Measurements from ENCODE around the gene DGCR2. TPM values are rescaled to one million over a fixed set of nuclear protein-coding genes. Genes with fewer than 3 reads are reported as not detected.

DGCR2 gene
- total and polyA plus RNA-seq, 2 donors (not counting 1 experiment from before 2014, with no cell fraction given), result 34.3 to 39.5 TPM

DNA sequence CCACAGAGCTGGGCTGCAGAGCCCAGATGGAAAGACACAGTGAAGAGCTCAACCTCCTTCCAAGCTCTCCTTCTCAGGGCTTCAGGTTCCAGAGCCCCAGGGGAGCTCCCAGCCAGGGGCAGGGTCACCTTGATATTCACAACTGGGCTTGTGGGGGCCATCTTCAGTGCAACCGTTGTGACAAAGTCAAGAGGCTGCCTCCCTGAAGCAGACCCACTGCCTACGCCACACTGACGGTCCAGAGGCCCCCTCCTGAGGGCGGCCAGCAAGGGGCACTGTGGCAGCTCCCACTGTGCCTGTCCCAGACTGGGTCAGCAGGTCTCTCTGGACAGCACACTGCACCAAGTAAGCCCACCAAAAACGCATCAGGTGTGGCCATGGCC lies 84.1 kb downstream of the DGCR2 start:
- H2AFZ ChIP-seq (ENCODE audit: low read length), result no peak overlapping the region
- no peaks in the 10 kb centered on the region for H3K79me2 ChIP-seq (ENCODE audit: control insufficient read depth, insufficient read depth, low read length)
- no peaks in the 10 kb centered on the region for H3K9me3 ChIP-seq (ENCODE audit: control insufficient read depth, insufficient read depth, low read depth, low read length)
- no peak overlapping the region for H3K9ac ChIP-seq (ENCODE audit: insufficient read depth, low read length)
- TF ChIP-seq EZH2 (IDR thresholded peaks at IDR 0.05; ENCODE audit: low read length, missing control alignments), result no peak
- TF ChIP-seq CTCF (conservative IDR thresholded peaks at IDR 0.05 in 1 of 2, IDR thresholded peaks at IDR 0.05 in 1 of 2; ENCODE audit: low read depth in 1 of 2, low read length in 2 of 2), result no peak
- peaks cover 12% of the 10 kb centered on the region for H3K36me3 ChIP-seq (ENCODE audit: control insufficient read depth, insufficient read depth, low read length)
- H4K20me1 ChIP-seq (ENCODE audit: control insufficient read depth, extremely low read depth, insufficient read depth, low read length), result no peaks in the 10 kb centered on the region
- H3K4me2 ChIP-seq (ENCODE audit: extremely low read depth, insufficient read depth, low read length), result no peak overlapping the region
- no peak for DNase-seq (ENCODE audit: low read depth in 2 of 2)
- no peaks in the 10 kb centered on the region for H3K4me1 ChIP-seq (ENCODE audit: control insufficient read depth, extremely low read depth, insufficient read depth, low read length)
- no peaks in the 10 kb centered on the region for H3K27me3 ChIP-seq (ENCODE audit: control insufficient read depth, insufficient read depth, low read length)
- no peak overlapping the region for H3K4me3 ChIP-seq (replicated peaks in 1 of 4; ENCODE audit: control extremely low read depth in 1 of 4, insufficient read depth in 1 of 4, low read depth in 3 of 4, low read length in 4 of 4)
- no peak overlapping the region for H3K27ac ChIP-seq (ENCODE audit: insufficient read depth, low read length)

GRCh38 chr22:19037282-19038163 lies 84.7 kb downstream of the DGCR2 start:
- Histone ChIP-seq H3K9ac (ENCODE audit: insufficient read depth, low read length) (no peak overlapping the region), H3K27me3 (ENCODE audit: control insufficient read depth, insufficient read depth, low read length) (no peaks in the 10 kb centered on the region), H3K9me3 (ENCODE audit: control insufficient read depth, insufficient read depth, low read depth, low read length) (no peaks in the 10 kb centered on the region), H3K4me1 (ENCODE audit: control insufficient read depth, extremely low read depth, insufficient read depth, low read length) (no peaks in the 10 kb centered on the region), H3K36me3 (ENCODE audit: control insufficient read depth, insufficient read depth, low read length) (peaks cover 12% of the 10 kb centered on the region), H3K79me2 (ENCODE audit: control insufficient read depth, insufficient read depth, low read length) (no peaks in the 10 kb centered on the region), H2AFZ (ENCODE audit: low read length) (no peak overlapping the region), H4K20me1 (ENCODE audit: control insufficient read depth, extremely low read depth, insufficient read depth, low read length) (no peaks in the 10 kb centered on the region), H3K4me2 (ENCODE audit: extremely low read depth, insufficient read depth, low read length) (no peak overlapping the region), H3K4me3 (replicated peaks in 1 of 4; ENCODE audit: control extremely low read depth in 1 of 4, insufficient read depth in 1 of 4, low read depth in 3 of 4, low read length in 4 of 4) (no peak overlapping the region), H3K27ac (ENCODE audit: insufficient read depth, low read length) (no peak overlapping the region)
- no peak for DNase-seq (ENCODE audit: low read depth in 2 of 2)
- TF ChIP-seq CTCF (conservative IDR thresholded peaks at IDR 0.05 in 1 of 2, IDR thresholded peaks at IDR 0.05 in 1 of 2; ENCODE audit: low read depth in 1 of 2, low read length in 2 of 2) (no peak), EZH2 (IDR thresholded peaks at IDR 0.05; ENCODE audit: low read length, missing control alignments) (no peak)

DNA sequence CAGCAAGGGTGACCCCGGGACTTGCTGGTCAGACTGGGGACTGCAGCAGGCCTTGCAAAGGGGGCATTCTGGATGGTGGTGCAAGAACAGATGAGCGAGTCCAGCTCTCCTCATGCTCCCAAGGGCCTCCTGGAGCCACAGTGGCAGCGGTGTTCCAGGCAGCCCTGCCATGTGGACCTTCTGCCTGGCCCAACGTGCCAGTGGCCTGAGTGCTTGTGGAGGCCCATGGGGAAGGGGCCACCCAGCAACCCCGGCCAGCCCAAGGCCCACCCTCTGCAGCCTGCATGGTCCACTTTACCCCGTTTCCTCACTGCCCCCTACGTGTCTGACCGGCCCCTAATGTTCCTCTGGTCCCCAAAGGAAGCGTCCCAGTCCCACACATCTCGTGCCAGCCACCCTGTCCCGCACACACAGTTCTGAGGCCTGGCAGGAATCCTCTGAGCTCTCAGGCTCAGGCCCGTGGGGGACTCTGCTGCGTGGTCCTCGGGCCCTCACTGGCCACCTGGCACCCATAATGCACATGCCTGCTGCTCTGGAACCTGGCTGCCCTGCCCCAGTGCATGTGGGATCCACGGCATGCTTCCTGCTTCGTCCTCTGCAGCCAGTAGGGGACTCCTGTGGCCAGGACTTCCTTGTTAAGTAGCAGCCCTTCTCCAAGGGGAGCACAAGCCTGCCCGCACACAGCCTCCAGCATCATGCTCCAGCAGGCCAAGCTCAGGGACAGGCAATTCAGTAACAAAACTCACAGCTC lies 85.5 kb downstream of the DGCR2 start:
- no peaks in the 10 kb centered on the region for H3K9me3 ChIP-seq (ENCODE audit: control insufficient read depth, insufficient read depth, low read depth, low read length)
- no peaks in the 10 kb centered on the region for H3K79me2 ChIP-seq (ENCODE audit: control insufficient read depth, insufficient read depth, low read length)
- no peak overlapping the region for H3K27ac ChIP-seq (ENCODE audit: insufficient read depth, low read length)
- peak in 1 of 2 donors; percentile 12 for DNase-seq (ENCODE audit: low read depth in 2 of 2)
- TF ChIP-seq CTCF (conservative IDR thresholded peaks at IDR 0.05 in 1 of 2, IDR thresholded peaks at IDR 0.05 in 1 of 2; ENCODE audit: low read depth in 1 of 2, low read length in 2 of 2) (peak in 1 of 2 donors; percentile 23), EZH2 (IDR thresholded peaks at IDR 0.05; ENCODE audit: low read length, missing control alignments) (no peak)
- H3K36me3 ChIP-seq (ENCODE audit: control insufficient read depth, insufficient read depth, low read length), result peaks cover 10% of the 10 kb centered on the region
- no peak overlapping the region for H3K9ac ChIP-seq (ENCODE audit: insufficient read depth, low read length)
- no peak overlapping the region for H2AFZ ChIP-seq (ENCODE audit: low read length)
- no peaks in the 10 kb centered on the region for H3K27me3 ChIP-seq (ENCODE audit: control insufficient read depth, insufficient read depth, low read length)
- H3K4me2 ChIP-seq (ENCODE audit: extremely low read depth, insufficient read depth, low read length), result no peak overlapping the region
- H4K20me1 ChIP-seq (ENCODE audit: control insufficient read depth, extremely low read depth, insufficient read depth, low read length), result no peaks in the 10 kb centered on the region
- H3K4me1 ChIP-seq (ENCODE audit: control insufficient read depth, extremely low read depth, insufficient read depth, low read length), result no peaks in the 10 kb centered on the region
- no peak overlapping the region for H3K4me3 ChIP-seq (replicated peaks in 1 of 4; ENCODE audit: control extremely low read depth in 1 of 4, insufficient read depth in 1 of 4, low read depth in 3 of 4, low read length in 4 of 4)
